Brain microvascular endothelial cell (primary cell): Measurements from ENCODE around the gene REPS2.

ENCODE experiments used
- DNase-seq: peaks from one replicate; pipeline ENCODE4 v3.0.0-alpha.2; 2020
- H3K27ac ChIP-seq: fragments of 250-450 bp; sonication (Bioruptor Pico); 2 replicates; pipeline ENCODE4 v1.5.1; 2020; ENCODE audit warnings: mild to moderate bottlenecking, moderate library complexity
- H3K27me3 ChIP-seq: fragments of 250-450 bp; sonication (Bioruptor Pico); replicated peaks from 2 replicates; pipeline ENCODE4 v1.5.1; 2020; ENCODE audit warnings: mild to moderate bottlenecking
- H3K36me3 ChIP-seq: fragments of 250-450 bp; sonication (Bioruptor Pico); replicated peaks from 2 replicates; pipeline ENCODE4 v1.5.1; 2020; ENCODE audit warnings: mild to moderate bottlenecking
- H3K4me3 ChIP-seq: 2 replicates; pipeline ENCODE4 v1.5.1; 2011; ENCODE audit warnings: low read depth, mild to moderate bottlenecking, control low read depth, low read length, moderate library complexity
- CTCF ChIP-seq: IDR thresholded peaks from 2 replicates; pipeline ENCODE4 v1.5.1; 2011; ENCODE audit warnings: low read depth, mild to moderate bottlenecking, moderate library complexity, low read length, control low read depth, inconsistent platforms; ENCODE audit errors: missing control alignments
- in situ Hi-C: cut with HindIII; loops from 2 replicates; pipeline ENCODE4 v1.10.0; 2017; ENCODE audit warnings: low sequenced_read_pairs, low pct_ligation_motif_present

Gene REPS2

GRCh38 chrX:17031827-17032226, 85.4 kb downstream of the REPS2 start:
- no peak for TF ChIP-seq CTCF
- no peaks in the 10 kb centered on the region for H3K27me3 ChIP-seq

GRCh38 chrX:17032351-17032750, 85.9 kb downstream of the REPS2 start:
- no peak for TF ChIP-seq CTCF
- no peaks in the 10 kb centered on the region for H3K27me3 ChIP-seq
- no peak overlapping the region for H3K27ac ChIP-seq
- no peaks in the 10 kb centered on the region for H3K36me3 ChIP-seq
- DNase-seq, result peak; percentile 4
- in situ Hi-C loops, result no loop called here
- no peak overlapping the region for H3K4me3 ChIP-seq

More at GRCh38 chrX:17031827-17032226, 85.4 kb downstream of the REPS2 start:
- Histone ChIP-seq H3K27ac (no peak overlapping the region), H3K4me3 (no peak overlapping the region), H3K36me3 (no peaks in the 10 kb centered on the region)
- no peak for DNase-seq
- in situ Hi-C loops, result no loop called here

GRCh38 chrX:17033225-17033624, 86.8 kb downstream of the REPS2 start:
- no peak for TF ChIP-seq CTCF
- Histone ChIP-seq H3K27ac (no peak overlapping the region), H3K4me3 (no peak overlapping the region), H3K27me3 (no peaks in the 10 kb centered on the region), H3K36me3 (no peaks in the 10 kb centered on the region)
- in situ Hi-C loops, result no loop called here
- DNase-seq, result no peak

- no peak overlapping the region for H3K27ac ChIP-seq
- in situ Hi-C loops, result no loop called here
- no peaks in the 10 kb centered on the region for H3K36me3 ChIP-seq
- TF ChIP-seq CTCF, result no peak
- no peak for DNase-seq
- H3K4me3 ChIP-seq, result no peak overlapping the region
- H3K27me3 ChIP-seq, result peaks cover 6% of the 10 kb centered on the region
Measured at GRCh38 chrX:17035111-17035510, 88.7 kb downstream of the REPS2 start.

- Histone ChIP-seq H3K27me3 (peaks cover 6% of the 10 kb centered on the region), H3K27ac (no peak overlapping the region), H3K36me3 (no peaks in the 10 kb centered on the region), H3K4me3 (no peak overlapping the region)
- no peak for TF ChIP-seq CTCF
- in situ Hi-C loops, result no loop called here
- DNase-seq, result no peak
Measured at GRCh38 chrX:17036171-17036961, 89.9 kb downstream of the REPS2 start.

- TF ChIP-seq CTCF, result no peak
- H3K27ac ChIP-seq, result no peak overlapping the region
- no peaks in the 10 kb centered on the region for H3K36me3 ChIP-seq
- DNase-seq, result no peak
- in situ Hi-C loops, result no loop called here
- H3K4me3 ChIP-seq, result no peak overlapping the region
- peaks cover 6% of the 10 kb centered on the region for H3K27me3 ChIP-seq
Measured at GRCh38 chrX:17038277-17038676, 91.8 kb downstream of the REPS2 start.
